Ishikawa (cell line): ENCODE results near the gene WDR62.

Experiments
- CEBPB ChIP-seq: IDR thresholded peaks from 2 replicates; pipeline ENCODE4 v1.6.1; 2012
- CREB1 ChIP-seq: IDR thresholded peaks from 2 replicates; pipeline ENCODE4 v1.6.1; 2012; ENCODE audit warnings: low read depth
- EGR1 ChIP-seq: IDR thresholded peaks from 2 replicates; pipeline ENCODE4 v1.6.1; 2012
- EP300 ChIP-seq: IDR thresholded peaks from 2 replicates; pipeline ENCODE4 v1.6.1; 2012; ENCODE audit warnings: borderline replicate concordance
- FOXM1 ChIP-seq: IDR thresholded peaks from 2 replicates; pipeline ENCODE4 v1.6.1; 2012; ENCODE audit warnings: low read depth, borderline replicate concordance
- MAX ChIP-seq: IDR thresholded peaks from 2 replicates; pipeline ENCODE4 v1.6.1; 2012
- NFIC ChIP-seq: IDR thresholded peaks from 2 replicates; pipeline ENCODE4 v1.6.1; 2012
- RAD21 ChIP-seq: IDR thresholded peaks from 2 replicates; pipeline ENCODE4 v1.6.1; 2012; ENCODE audit warnings: low read depth
- TAF1 ChIP-seq: IDR thresholded peaks from 2 replicates; pipeline ENCODE4 v1.6.1; 2012; ENCODE audit warnings: low read depth, mild to moderate bottlenecking
- TCF12 ChIP-seq: IDR thresholded peaks from 2 replicates; pipeline ENCODE4 v1.6.1; 2012; ENCODE audit warnings: low read depth
- TEAD4 ChIP-seq: IDR thresholded peaks from 2 replicates; pipeline ENCODE4 v1.6.1; 2012
- USF1 ChIP-seq: IDR thresholded peaks from 2 replicates; pipeline ENCODE4 v1.6.1; 2012
- YY1 ChIP-seq: IDR thresholded peaks from 2 replicates; pipeline ENCODE4 v1.6.1; 2012; ENCODE audit warnings: low read depth
- ZBTB7A ChIP-seq: IDR thresholded peaks from 2 replicates; pipeline ENCODE4 v1.6.1; 2012; ENCODE audit warnings: low read depth
- TF ChIP-seq, protein P1 (sequence below): IDR thresholded peaks from 2 replicates; pipeline ENCODE4 v1.6.1; 2012; ENCODE audit warnings: low read depth, mild to moderate bottlenecking

Gene WDR62

DNA sequence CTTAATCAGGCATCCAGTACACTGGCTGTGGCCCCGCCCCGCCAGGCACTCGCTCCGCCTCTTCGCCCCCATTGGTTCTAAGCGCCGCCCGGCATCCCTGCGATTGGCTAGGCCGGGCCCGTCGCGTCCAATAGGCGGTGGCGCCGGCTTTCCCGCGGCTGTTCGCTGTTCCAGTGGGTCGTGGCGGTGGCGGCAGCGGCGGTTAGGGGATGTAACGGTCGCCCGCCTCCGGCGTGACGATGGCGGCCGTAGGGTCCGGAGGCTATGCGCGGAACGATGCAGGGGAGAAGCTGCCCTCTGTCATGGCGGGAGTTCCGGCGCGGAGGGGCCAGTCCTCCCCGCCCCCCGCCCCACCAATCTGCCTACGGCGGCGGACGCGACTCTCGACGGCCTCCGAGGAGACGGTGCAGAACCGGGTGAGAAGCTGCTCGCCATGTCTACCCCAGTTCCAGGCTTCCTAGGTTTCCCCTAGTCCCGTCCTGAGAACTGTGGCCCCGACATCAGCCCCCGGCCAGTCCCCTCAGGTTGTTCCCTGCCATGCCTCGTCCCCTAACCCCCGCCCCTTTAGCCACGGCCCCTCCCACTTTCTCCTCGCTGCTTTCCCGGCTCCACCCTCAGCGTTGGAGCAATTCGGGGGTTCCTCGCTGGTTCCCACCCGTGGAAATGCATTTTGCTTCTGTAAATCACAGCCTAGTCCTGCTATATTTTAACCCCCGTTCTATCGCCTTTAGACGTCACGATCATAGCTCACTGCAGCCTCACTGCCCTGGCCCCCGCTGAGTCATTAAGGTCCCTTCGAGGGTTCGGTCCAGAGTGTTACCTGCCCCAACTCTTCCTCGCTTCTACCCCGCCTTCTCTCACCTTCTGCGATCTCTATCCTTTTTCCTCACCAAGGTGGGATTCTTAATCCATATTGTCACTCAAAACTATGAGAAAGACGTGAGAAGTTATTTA lies at the start of gene WDR62:
Gene WDR62 (plus strand): TSS at position 165 of the 954 bp plus-strand sequence. CDS start 75 bp downstream, at position 240.
- TF ChIP-seq, protein P1, sequence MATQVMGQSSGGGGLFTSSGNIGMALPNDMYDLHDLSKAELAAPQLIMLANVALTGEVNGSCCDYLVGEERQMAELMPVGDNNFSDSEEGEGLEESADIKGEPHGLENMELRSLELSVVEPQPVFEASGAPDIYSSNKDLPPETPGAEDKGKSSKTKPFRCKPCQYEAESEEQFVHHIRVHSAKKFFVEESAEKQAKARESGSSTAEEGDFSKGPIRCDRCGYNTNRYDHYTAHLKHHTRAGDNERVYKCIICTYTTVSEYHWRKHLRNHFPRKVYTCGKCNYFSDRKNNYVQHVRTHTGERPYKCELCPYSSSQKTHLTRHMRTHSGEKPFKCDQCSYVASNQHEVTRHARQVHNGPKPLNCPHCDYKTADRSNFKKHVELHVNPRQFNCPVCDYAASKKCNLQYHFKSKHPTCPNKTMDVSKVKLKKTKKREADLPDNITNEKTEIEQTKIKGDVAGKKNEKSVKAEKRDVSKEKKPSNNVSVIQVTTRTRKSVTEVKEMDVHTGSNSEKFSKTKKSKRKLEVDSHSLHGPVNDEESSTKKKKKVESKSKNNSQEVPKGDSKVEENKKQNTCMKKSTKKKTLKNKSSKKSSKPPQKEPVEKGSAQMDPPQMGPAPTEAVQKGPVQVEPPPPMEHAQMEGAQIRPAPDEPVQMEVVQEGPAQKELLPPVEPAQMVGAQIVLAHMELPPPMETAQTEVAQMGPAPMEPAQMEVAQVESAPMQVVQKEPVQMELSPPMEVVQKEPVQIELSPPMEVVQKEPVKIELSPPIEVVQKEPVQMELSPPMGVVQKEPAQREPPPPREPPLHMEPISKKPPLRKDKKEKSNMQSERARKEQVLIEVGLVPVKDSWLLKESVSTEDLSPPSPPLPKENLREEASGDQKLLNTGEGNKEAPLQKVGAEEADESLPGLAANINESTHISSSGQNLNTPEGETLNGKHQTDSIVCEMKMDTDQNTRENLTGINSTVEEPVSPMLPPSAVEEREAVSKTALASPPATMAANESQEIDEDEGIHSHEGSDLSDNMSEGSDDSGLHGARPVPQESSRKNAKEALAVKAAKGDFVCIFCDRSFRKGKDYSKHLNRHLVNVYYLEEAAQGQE: no peak
- TF ChIP-seq FOXM1 (peak; percentile 71), TAF1 (peak; percentile 74; the same call in 1 of the 2 replicates), CREB1 (no peak), RAD21 (no peak), YY1 (peak; percentile 72; the same call in 1 of the 2 replicates), MAX (no peak)

DNA sequence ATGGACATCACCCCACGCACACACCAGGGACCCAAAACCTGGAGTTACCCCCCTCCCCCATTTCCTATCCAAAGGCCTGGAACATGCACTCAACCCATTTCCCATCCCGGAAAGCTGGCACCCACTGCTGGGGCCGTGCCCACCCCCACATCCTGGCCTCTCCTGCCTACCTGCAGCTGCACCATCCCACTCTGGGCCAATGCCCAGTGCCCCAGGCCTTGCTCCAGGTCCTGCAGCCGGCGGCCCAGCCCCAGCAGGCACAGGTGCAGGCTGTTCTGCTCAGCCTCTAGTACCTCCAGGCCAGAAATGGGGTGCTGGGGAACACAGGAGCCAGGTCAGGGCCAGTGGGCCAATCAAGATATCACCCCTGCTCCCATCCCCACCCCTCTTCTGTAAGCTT lies 47.7 kb upstream of the WDR62 start:
- TF ChIP-seq CEBPB: no peak
- TF ChIP-seq NFIC: no peak
- TF ChIP-seq CREB1: no peak
- TF ChIP-seq USF1: no peak
- no peak for TF ChIP-seq MAX

- TF ChIP-seq RAD21 (no peak), NFIC (no peak; the same call in 1 of the 2 replicates), ZBTB7A (no peak; the same call in 1 of the 2 replicates), MAX (peak; percentile 77), FOXM1 (no peak), USF1 (peak; percentile 70), TEAD4 (no peak), TAF1 (peak; percentile 73; the same call in 1 of the 2 replicates), TCF12 (0 out of 2 replicates have a peak, but pooled peaks have one; percentile 21), CREB1 (no peak), EP300 (no peak; the same call in 1 of the 2 replicates), CEBPB (no peak), EGR1 (no peak), YY1 (peak; percentile 34; the same call in 1 of the 2 replicates)
- TF ChIP-seq, protein P1: no peak
These were observed 46.2 kb upstream of the WDR62 start, which contains the start of gene SYNE4 for GRCh38 chr19:36008336-36008978. Gene SYNE4, minus strand, starts transcription at chr19:36008813. Its CDS starts 132 bp downstream, at chr19:36008681.

DNA sequence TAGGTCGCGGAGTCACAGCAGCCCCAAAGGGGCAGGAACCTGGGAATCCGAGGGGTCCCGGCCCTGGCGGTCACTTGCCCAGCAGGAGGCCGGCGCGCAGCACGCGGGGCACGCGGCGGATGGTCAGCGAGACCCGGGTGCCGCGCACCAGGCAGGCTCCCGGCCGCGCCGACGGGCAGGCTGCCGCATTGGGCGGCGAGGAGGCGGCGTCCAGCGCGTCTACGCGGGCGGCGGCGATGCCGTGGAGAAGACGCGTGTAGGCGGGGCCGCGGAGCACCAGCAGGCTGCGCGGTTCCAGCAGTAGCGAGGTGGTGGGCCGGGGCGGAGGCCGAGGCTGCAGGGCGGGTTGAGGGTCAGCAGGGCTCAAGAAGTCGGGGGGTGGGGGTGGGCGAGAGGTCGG lies 45.5 kb upstream of the WDR62 start:
- TF ChIP-seq USF1 (no peak), EP300 (no peak), RAD21 (no peak), NFIC (0 out of 2 replicates have a peak, but pooled peaks have one; percentile 6), MAX (peak; percentile 81; the same call in 1 of the 2 replicates), TEAD4 (peak; percentile 22; the same call in 1 of the 2 replicates), YY1 (no peak)
